WTC11 (cell line): ENCODE data around the gene TNIP3. TPM values are rescaled to one million over a fixed set of nuclear protein-coding genes. Genes with fewer than 3 reads are reported as not detected.

Experiments used
- ATAC-seq: fragments of 200-7000 bp; cut with Tn5 transposase; 2 replicates; pipeline ENCODE4 v1.10.0; 2021; ENCODE audit warnings: mild to moderate bottlenecking, moderate library complexity
- CTCF ChIA-PET: fragments of 300-600 bp; sonication (Branson Sonifier 250); formaldehyde crosslinking; loops from one replicate; lab custom pipeline; 2021; ENCODE audit warnings: antibody characterized with exemption; lab: Charles Lee
- POLR2A ChIA-PET: fragments of 350-600 bp; sonication (Branson Sonifier 250); formaldehyde crosslinking; loops from one replicate; lab custom pipeline; 2021; ENCODE audit warnings: antibody characterized with exemption; lab: Charles Lee
- DNase-seq: peaks from one replicate; pipeline ENCODE4 v3.0.0; 2021; ENCODE audit warnings: low spot score
- H3K27ac Mint-ChIP-seq: 2 replicates; pipeline ENCODE4 v1.8.0; 2021; ENCODE audit warnings: mixed read lengths
- H3K27me3 Mint-ChIP-seq: 2 replicates; pipeline ENCODE4 v1.8.0; 2021; ENCODE audit warnings: low read depth, mild to moderate bottlenecking, moderate library complexity, mixed read lengths
- H3K36me3 Mint-ChIP-seq: 2 replicates; pipeline ENCODE4 v1.8.0; 2021; ENCODE audit warnings: mixed read lengths
- H3K4me1 Mint-ChIP-seq: 2 replicates; pipeline ENCODE4 v1.8.0; 2022; ENCODE audit warnings: mixed read lengths
- H3K4me3 Mint-ChIP-seq: 2 replicates; pipeline ENCODE4 v1.8.0; 2021; ENCODE audit warnings: mild to moderate bottlenecking, moderate library complexity, mixed read lengths
- H3K9me3 Mint-ChIP-seq: 2 replicates; pipeline ENCODE4 v1.8.0; 2021; ENCODE audit warnings: mixed read lengths
- AR ChIP-seq: fragments of 250-450 bp; sonication (Bioruptor Pico); IDR thresholded peaks from 2 replicates; pipeline ENCODE4 v1.9.0; 2021; ENCODE audit warnings: mild to moderate bottlenecking
- ARID4B ChIP-seq: sonication (generic); formaldehyde crosslinking; IDR thresholded peaks from 2 replicates; pipeline ENCODE4 v1.8.0; 2023; ENCODE audit warnings: missing genetic modification reagents, mild to moderate bottlenecking, borderline replicate concordance
- ATF6 ChIP-seq: sonication (generic); formaldehyde crosslinking; IDR thresholded peaks from 2 replicates; pipeline ENCODE4 v1.8.1; 2023; ENCODE audit warnings: mild to moderate bottlenecking, missing genetic modification reagents
- CBFB ChIP-seq: sonication (generic); formaldehyde crosslinking; IDR thresholded peaks from 2 replicates; pipeline ENCODE4 v1.8.1; 2022; ENCODE audit warnings: mild to moderate bottlenecking, low read depth, missing genetic modification reagents
- ERG ChIP-seq: fragments of 250-450 bp; sonication (Bioruptor Pico); IDR thresholded peaks from 2 replicates; pipeline ENCODE4 v1.8.0; 2021; ENCODE audit warnings: mild to moderate bottlenecking
- FOXP1 ChIP-seq: sonication (generic); formaldehyde crosslinking; IDR thresholded peaks from 2 replicates; pipeline ENCODE4 v1.8.0; 2022; ENCODE audit warnings: missing genetic modification reagents, mild to moderate bottlenecking, moderate library complexity, borderline replicate concordance
- GTF2I ChIP-seq: fragments of 250-450 bp; sonication (Bioruptor Pico); conservative IDR thresholded peaks from 2 replicates; pipeline ENCODE4 v1.4.0; 2021; ENCODE audit warnings: mild to moderate bottlenecking
- NR2C2 ChIP-seq: sonication (generic); formaldehyde crosslinking; IDR thresholded peaks from 2 replicates; pipeline ENCODE4 v1.8.0; 2022; ENCODE audit warnings: mild to moderate bottlenecking, missing genetic modification reagents
- PREB ChIP-seq: sonication (generic); formaldehyde crosslinking; IDR thresholded peaks from 2 replicates; pipeline ENCODE4 v1.8.1; 2022; ENCODE audit warnings: mild to moderate bottlenecking, missing genetic modification reagents, moderate library complexity, borderline replicate concordance
- PRRX2 ChIP-seq: fragments of 250-450 bp; sonication (Bioruptor Pico); IDR thresholded peaks from 2 replicates; pipeline ENCODE4 v1.8.0; 2021; ENCODE audit warnings: mild to moderate bottlenecking
- SMAD3 ChIP-seq: sonication (generic); formaldehyde crosslinking; IDR thresholded peaks from 2 replicates; pipeline ENCODE4 v1.8.0; 2022; ENCODE audit warnings: missing genetic modification reagents, mild to moderate bottlenecking, borderline replicate concordance
- SMAD4 ChIP-seq: sonication (generic); formaldehyde crosslinking; IDR thresholded peaks from 2 replicates; pipeline ENCODE4 v1.8.0; 2022; ENCODE audit warnings: mild to moderate bottlenecking, missing genetic modification reagents
- SP1 ChIP-seq: sonication (generic); formaldehyde crosslinking; conservative IDR thresholded peaks from 2 replicates; pipeline ENCODE4 v1.8.1; 2022; ENCODE audit warnings: missing genetic modification reagents
- USF1 ChIP-seq: sonication (generic); formaldehyde crosslinking; IDR thresholded peaks from 2 replicates; pipeline ENCODE4 v1.8.0; 2022; ENCODE audit warnings: mild to moderate bottlenecking, missing genetic modification reagents
- ZBTB21 ChIP-seq: sonication (generic); formaldehyde crosslinking; IDR thresholded peaks from 2 replicates; pipeline ENCODE4 v1.8.1; 2023; ENCODE audit warnings: mild to moderate bottlenecking, missing genetic modification reagents, borderline replicate concordance
- ZNF219 ChIP-seq: sonication (generic); formaldehyde crosslinking; IDR thresholded peaks from 2 replicates; pipeline ENCODE4 v1.8.0; 2023; ENCODE audit warnings: missing genetic modification reagents, mild to moderate bottlenecking, borderline replicate concordance
- ZNF263 ChIP-seq: sonication (generic); formaldehyde crosslinking; IDR thresholded peaks from 2 replicates; pipeline ENCODE4 v1.8.1; 2022; ENCODE audit warnings: low read depth, mild to moderate bottlenecking, moderate library complexity, missing genetic modification reagents
- ZNF423 ChIP-seq: fragments of 250-450 bp; sonication (Bioruptor Pico); IDR thresholded peaks from 2 replicates; pipeline ENCODE4 v2.1.2; 2022; ENCODE audit warnings: mild to moderate bottlenecking, moderate library complexity
- total RNA-seq: library from RNA; stranded (reverse); gene quantifications from 3 replicates; pipeline ENCODE4 v1.2.3, GENCODE V29; 2021

Gene TNIP3
- total RNA-seq, 1 experiment from 2014 or later, result not detected

- Mint-ChIP-seq H3K4me1 (peaks cover 30% of the 10 kb centered on the region), H3K4me3 (no peak overlapping the region), H3K36me3 (peaks cover 9% of the 10 kb centered on the region), H3K27me3 (no peaks in the 10 kb centered on the region), H3K9me3 (peaks cover 10% of the 10 kb centered on the region), H3K27ac (no peak overlapping the region; the same call in 1 of the 2 replicates)
- ChIA-PET CTCF (no interaction called here), POLR2A (no interaction called here)
- ATAC-seq, result no peak
- DNase-seq, result no peak
- no peak for TF ChIP-seq AR (CRISPR knock-in tag)
- TF ChIP-seq PRRX2 (CRISPR knock-in tag), result no peak
- TF ChIP-seq ZNF219 (CRISPR knock-in tag), result no peak
- TF ChIP-seq PREB (CRISPR knock-in tag), result no peak
These were observed 21.8 kb upstream of the TNIP3 start for GRCh38 chr4:121185960-121186359.

GRCh38 chr4:121183989-121184388, 19.9 kb upstream of the TNIP3 start:
- TF ChIP-seq ZNF219 (CRISPR knock-in tag), result no peak
- no peak for TF ChIP-seq GTF2I (CRISPR knock-in tag)
- Mint-ChIP-seq H3K27ac (no peak overlapping the region), H3K27me3 (no peaks in the 10 kb centered on the region; the same call in 1 of the 2 replicates), H3K4me3 (no peak overlapping the region), H3K36me3 (peaks cover 9% of the 10 kb centered on the region), H3K4me1 (peaks cover 16% of the 10 kb centered on the region), H3K9me3 (peaks cover 13% of the 10 kb centered on the region)
- ATAC-seq (no peak), DNase-seq (no peak)
- POLR2A ChIA-PET, result no interaction called here
- CTCF ChIA-PET, result interaction anchor here (2.6 kb wide), 1 partner anchor 8 kb away, joined by 13 read pairs; no protein-coding TSS in a partner anchor

- Mint-ChIP-seq H3K27me3 (no peaks in the 10 kb centered on the region; the same call in 1 of the 2 replicates), H3K4me1 (peaks cover 12% of the 10 kb centered on the region), H3K9me3 (peaks cover 13% of the 10 kb centered on the region), H3K36me3 (peaks cover 9% of the 10 kb centered on the region), H3K4me3 (no peak overlapping the region), H3K27ac (no peak overlapping the region)
- TF ChIP-seq CBFB (CRISPR knock-in tag) (no peak), SP1 (no peak), ZNF423 (CRISPR knock-in tag) (no peak), FOXP1 (CRISPR knock-in tag) (no peak), SMAD3 (CRISPR knock-in tag) (no peak), NR2C2 (CRISPR knock-in tag) (no peak), SMAD4 (CRISPR knock-in tag) (no peak), ERG (CRISPR knock-in tag) (no peak), ARID4B (no peak), USF1 (CRISPR knock-in tag) (no peak), ZBTB21 (CRISPR knock-in tag) (no peak), ATF6 (CRISPR knock-in tag) (no peak), ZNF263 (CRISPR knock-in tag) (no peak)
- ATAC-seq (no peak), DNase-seq (no peak)
- CTCF ChIA-PET, result interaction anchor here (2.6 kb wide), 1 partner anchor 9 kb away, joined by 13 read pairs; no protein-coding TSS in a partner anchor
- POLR2A ChIA-PET, result no interaction called here
These were observed 19.2 kb upstream of the TNIP3 start for GRCh38 chr4:121183361-121183760.
